Gastroesophageal sphincter (tissue), 3 donors: ENCODE results near the gene DYSF.

Source experiments
- CTCF ChIP-seq, 4 experiments: fragments of 200-600 bp in 2 of 4; fragments of 450-650 bp in 2 of 4; sonication (generic) in 1 of 4; IDR thresholded peaks; one replicate each; pipeline ENCODE4 v1.5.1; 2017 to 2019; ENCODE audit warnings: antibody characterized with exemption in 4 of 4, mild to moderate bottlenecking in 2 of 4, moderate library complexity in 2 of 4
- EP300 ChIP-seq: sonication (generic); formaldehyde crosslinking; IDR thresholded peaks from one replicate; pipeline ENCODE4 v1.6.1; 2017; ENCODE audit warnings: antibody characterized with exemption, mild to moderate bottlenecking
- POLR2A ChIP-seq, 2 donors: fragments of 450-650 bp; IDR thresholded peaks; one replicate each; pipeline ENCODE4 v1.6.1; 2017; ENCODE audit warnings: antibody characterized with exemption in 2 of 2, mild to moderate bottlenecking in 2 of 2, moderate library complexity in 1 of 2
- POLR2AphosphoS5 ChIP-seq: sonication (generic); formaldehyde crosslinking; IDR thresholded peaks from one replicate; pipeline ENCODE4 v1.6.1; 2017; ENCODE audit warnings: antibody characterized with exemption

GRCh38 chr2:71631411-71631931, 178.1 kb downstream of the DYSF start:
- no peak for TF ChIP-seq POLR2A (IDR thresholded peaks at IDR 0.05)
- no peak for TF ChIP-seq CTCF (IDR thresholded peaks at IDR 0.05)
- TF ChIP-seq EP300: no peak
- no peak for TF ChIP-seq POLR2AphosphoS5
